HG03159 (cell line): ENCODE results near the gene MX2.

Experiments
- ATAC-seq: cut with Tn5 transposase; IDR thresholded peaks from one replicate; pipeline ENCODE4 v1.9.1; 2021; ENCODE audit warnings: mild to moderate bottlenecking, moderate library complexity; ENCODE audit not compliant: unreplicated experiment

The MX2 gene

GRCh38 chr21:41432562-41433460 is 71.0 kb downstream of the MX2 start:
- no peak for ATAC-seq

GRCh38 chr21:41433566-41433965 is 71.7 kb downstream of the MX2 start:
- ATAC-seq: no peak

- ATAC-seq: no peak
Measured at GRCh38 chr21:41435706-41436105, 73.9 kb downstream of the MX2 start.

GRCh38 chr21:41437729-41438128 is 75.9 kb downstream of the MX2 start:
- no peak for ATAC-seq

- no peak for ATAC-seq
Measured at GRCh38 chr21:41438425-41439113, 76.7 kb downstream of the MX2 start.

GRCh38 chr21:41439248-41439647 is 77.4 kb downstream of the MX2 start:
- ATAC-seq: no peak

GRCh38 chr21:41441546-41441945 is 79.7 kb downstream of the MX2 start:
- ATAC-seq: no peak

- no peak for ATAC-seq
Measured at GRCh38 chr21:41442481-41443186, 80.8 kb downstream of the MX2 start.

- ATAC-seq: no peak
Measured at GRCh38 chr21:41443562-41443961, 81.7 kb downstream of the MX2 start.

- no peak for ATAC-seq
Measured at GRCh38 chr21:41444703-41445464, 83.1 kb downstream of the MX2 start.

GRCh38 chr21:41445465-41445862 is 83.6 kb downstream of the MX2 start:
- ATAC-seq: no peak

GRCh38 chr21:41446586-41446985 is 84.8 kb downstream of the MX2 start:
- no peak for ATAC-seq

- ATAC-seq: no peak
Measured at GRCh38 chr21:41447356-41447755, 85.5 kb downstream of the MX2 start.

- ATAC-seq: no peak
Measured at GRCh38 chr21:41449613-41450012, 87.8 kb downstream of the MX2 start.

GRCh38 chr21:41451753-41452676 is 90.2 kb downstream of the MX2 start:
- no peak for ATAC-seq

GRCh38 chr21:41453198-41453597 is 91.4 kb downstream of the MX2 start:
- no peak for ATAC-seq

- no peak for ATAC-seq
Measured at GRCh38 chr21:41453761-41454160, 91.9 kb downstream of the MX2 start.

GRCh38 chr21:41458121-41458520 is 96.3 kb downstream of the MX2 start:
- ATAC-seq: no peak

- ATAC-seq: no peak
Measured at GRCh38 chr21:41458559-41458958, 96.7 kb downstream of the MX2 start.
